Right renal pelvis (tissue), 4 donors: ENCODE measurements around the gene DENND1A. TPM values are rescaled to one million over a fixed set of nuclear protein-coding genes. Genes with fewer than 3 reads are reported as not detected.
"Not testable (repeated sequence)": the region's sequence is repeated elsewhere in the genome, so short reads cannot be mapped to it uniquely, and the experiment has no call there.

ENCODE experiments used
- DNase-seq, 4 donors: peaks; one replicate each; pipeline ENCODE4 v3.0.0-alpha.2; 2013; ENCODE audit warnings: low read depth in 4 of 4, low spot score in 3 of 4, missing footprints in 1 of 4
- polyA plus RNA-seq, 4 donors: library from polyadenylated mRNA; unstranded; fragments of 120-200 nt; gene quantifications; one replicate each; pipeline ENCODE4 v1.2.1, GENCODE V29; 2013; ENCODE audit not compliant: insufficient read length in 4 of 4

DENND1A gene
- polyA plus RNA-seq, 4 donors = 21.3 to 24.4 (median 23.3) TPM

- DNase-seq = no peak
Observed at GRCh38 chr9:123741214-123741613, 188.7 kb downstream of the DENND1A start.

- no peak for DNase-seq
Observed at GRCh38 chr9:123739902-123740301, 190.0 kb downstream of the DENND1A start.

DNA sequence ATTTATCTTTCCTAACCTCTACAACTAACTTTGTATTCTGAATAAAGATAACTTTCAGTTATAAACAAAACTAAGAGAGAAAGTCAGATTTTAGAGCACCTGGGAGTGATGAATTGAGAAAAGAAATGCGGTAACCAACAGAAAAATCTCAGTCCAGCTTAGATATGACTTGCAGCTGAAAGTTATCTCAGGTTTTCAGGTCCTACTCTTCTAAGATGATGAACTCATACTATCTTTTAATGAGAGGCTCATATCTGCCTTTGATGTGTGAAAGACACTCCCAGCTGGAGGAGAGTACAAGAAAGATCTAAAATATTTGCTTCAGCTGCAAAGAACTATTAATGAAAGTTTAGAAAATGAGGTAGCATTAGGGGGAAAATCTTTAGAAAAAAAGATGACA is 190.5 kb downstream of the DENND1A start:
- no peak for DNase-seq

DNA sequence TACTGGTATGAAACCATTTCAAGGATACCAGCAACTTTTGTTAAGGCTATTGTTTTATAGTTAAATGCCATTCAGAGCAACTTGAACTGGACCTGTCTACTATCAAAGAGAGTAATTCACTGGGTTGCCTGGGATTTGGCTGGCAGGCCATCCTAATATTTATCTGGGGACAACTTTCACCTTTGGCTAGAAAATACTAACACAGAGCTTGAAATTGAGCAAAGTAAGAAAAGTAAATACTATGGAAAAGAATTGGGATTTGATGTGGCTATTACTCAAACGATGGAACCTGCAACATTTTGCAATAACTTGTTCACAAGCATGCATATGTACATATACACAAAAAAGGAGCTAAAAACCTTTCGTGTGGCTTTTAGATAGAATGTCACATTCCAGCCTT is 191.3 kb downstream of the DENND1A start:
- no peak for DNase-seq

GRCh38 chr9:123735376-123735775 is 194.6 kb downstream of the DENND1A start:
- DNase-seq = no peak

- DNase-seq = not testable (repeated sequence)
Observed at GRCh38 chr9:123728571-123728970, 201.4 kb downstream of the DENND1A start.

DNA sequence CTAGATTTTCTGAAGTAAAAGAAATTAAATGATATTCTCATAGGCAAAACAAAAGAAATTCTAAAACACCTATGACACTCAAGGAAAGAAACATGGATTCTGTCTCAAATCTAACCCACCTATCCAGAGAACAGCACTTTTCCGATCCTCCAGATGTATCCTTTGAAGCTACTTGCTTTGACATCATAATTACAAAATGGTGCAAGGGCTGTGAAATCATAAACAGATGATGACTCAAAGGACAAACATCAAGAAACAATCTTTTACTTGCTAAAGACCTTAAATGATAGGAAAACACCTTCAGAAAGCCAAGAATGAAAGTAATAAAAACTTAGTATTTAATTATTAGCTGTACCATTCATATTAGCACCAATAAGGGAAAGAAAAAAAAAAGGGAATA is 202.6 kb downstream of the DENND1A start:
- DNase-seq = no peak

GRCh38 chr9:123725389-123725788 is 204.5 kb downstream of the DENND1A start:
- no peak for DNase-seq

DNA sequence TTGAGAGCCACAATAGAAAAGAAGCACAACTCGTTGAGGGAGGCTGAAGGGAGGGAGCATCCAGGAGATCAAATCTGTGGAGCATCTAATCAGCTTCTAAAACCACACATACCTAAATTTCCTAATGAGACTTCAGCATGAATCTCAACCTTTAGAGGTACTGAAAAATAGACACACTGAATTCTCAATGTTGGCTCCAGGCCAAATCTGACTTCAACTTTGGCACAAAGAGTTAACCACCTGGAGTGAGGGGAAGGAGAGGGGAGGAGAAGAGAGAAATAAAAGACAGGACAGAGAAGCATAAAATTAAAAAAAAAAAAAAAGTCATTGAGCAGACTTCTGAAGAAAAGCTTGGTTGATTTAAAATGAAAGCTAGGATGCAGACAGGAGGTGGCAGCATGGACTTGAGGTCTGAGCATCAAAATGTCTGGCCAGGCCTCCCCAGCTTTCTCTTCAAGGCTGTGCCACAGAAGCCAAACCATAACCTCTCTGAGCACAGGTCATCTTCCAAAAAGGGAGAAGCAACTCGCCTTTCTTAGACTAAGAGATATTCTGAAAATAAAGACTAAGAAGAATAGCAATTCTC is 205.6 kb downstream of the DENND1A start:
- no peak for DNase-seq

DNA sequence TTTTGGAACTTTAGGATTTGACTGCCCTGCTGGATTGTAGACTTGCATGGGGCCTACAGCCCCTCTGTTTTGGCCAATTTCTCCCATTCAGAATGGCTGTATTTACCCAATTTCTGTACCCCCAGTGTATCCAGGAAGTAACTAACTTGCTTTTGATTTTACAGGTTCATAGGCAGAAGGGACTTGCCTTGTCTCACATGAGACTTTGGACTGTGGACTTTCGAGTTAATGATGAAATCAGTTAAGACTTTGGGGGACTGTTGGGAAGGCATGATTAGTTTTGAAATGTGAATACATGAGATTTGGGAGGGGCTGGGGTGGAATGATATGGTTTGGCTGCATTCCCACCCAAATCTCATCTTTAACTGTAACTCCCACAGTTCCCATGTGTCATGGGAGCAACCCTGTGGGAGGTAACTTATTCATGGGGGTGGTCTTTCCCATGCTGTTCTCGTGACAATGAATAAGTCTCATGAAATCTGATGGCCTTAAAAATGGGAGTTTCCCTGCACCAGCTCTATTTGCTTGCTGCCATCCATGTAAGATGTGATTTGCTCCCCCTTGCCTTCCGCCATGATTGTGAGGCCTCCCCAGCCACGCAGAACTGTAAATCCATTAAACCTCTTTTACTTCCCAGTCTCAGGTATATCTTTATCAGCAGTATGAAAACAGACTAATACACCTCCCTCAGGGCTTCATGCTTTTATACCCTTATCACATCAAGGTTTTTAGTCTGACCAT is 206.6 kb downstream of the DENND1A start:
- no peak for DNase-seq

DNA sequence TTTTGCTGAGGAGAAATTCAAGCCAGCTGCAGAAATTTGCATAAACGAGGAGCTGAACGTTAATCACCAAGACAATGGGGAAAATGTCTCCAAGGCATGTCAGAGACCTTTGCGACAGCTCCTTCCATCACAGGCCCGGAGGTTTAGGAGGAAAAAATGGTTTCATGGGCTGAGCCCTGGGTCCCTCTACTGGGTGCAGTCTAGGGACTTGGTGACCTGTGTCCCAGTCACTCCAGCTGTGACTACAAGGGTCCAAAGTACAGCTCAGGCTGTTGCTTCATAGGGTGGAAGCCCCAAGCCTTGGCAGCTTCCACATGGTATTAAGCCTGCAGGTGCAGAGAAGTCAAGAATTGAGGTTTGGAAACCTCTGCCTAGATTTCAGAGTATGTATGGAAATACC is 207.5 kb downstream of the DENND1A start:
- no peak for DNase-seq

- no peak for DNase-seq
Observed at GRCh38 chr9:123718188-123718587, 211.7 kb downstream of the DENND1A start.

DNA sequence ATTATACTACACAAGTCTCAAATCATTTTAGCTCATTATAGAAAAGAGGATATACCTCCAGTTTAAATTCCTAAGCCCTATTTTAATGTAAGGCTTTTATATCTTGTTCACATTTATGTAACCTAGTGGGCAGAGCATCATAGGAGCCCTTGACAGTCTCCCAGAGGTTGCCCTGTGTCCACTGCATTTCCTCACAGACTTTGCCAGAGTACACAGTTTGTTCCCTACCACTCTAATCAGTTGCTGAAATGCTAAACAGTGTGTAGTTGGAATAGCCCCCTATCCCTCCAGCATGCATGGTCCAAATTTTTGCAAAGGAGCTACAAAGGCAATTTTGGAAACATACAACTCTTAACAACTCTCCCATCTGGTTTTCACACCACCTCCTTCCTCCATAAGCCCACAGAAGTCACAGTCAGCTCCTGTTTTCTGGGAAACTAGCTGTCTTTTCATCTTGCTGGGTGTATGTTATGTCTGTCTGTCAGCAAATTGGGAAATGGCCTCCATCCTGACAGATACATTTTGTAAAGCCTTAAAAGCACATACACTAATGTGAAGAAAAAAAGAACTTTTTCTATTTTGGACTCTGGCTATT is 212.2 kb downstream of the DENND1A start:
- DNase-seq = no peak

- peak in 1 of 4 donors; percentile 35 for DNase-seq
Observed at GRCh38 chr9:123716339-123716945, 213.5 kb downstream of the DENND1A start.

DNA sequence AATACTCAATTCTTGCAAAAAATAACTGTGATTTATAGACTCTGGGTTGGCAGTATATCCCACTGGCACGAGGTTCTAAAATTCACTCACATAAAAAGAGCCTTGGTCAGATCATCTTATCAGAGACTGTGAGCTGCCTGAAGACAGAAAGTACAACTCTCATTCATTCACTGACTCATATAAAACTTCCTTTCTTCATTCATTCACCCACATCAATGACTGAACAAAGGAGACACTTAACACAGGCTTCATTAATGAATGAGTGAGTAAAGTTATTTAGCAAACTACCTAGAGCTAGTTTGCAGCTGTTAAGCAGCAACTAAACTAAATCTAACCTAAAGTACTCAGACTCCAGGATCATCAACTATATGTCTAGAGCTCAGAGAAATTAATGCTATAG is 214.7 kb downstream of the DENND1A start:
- DNase-seq = no peak

DNA sequence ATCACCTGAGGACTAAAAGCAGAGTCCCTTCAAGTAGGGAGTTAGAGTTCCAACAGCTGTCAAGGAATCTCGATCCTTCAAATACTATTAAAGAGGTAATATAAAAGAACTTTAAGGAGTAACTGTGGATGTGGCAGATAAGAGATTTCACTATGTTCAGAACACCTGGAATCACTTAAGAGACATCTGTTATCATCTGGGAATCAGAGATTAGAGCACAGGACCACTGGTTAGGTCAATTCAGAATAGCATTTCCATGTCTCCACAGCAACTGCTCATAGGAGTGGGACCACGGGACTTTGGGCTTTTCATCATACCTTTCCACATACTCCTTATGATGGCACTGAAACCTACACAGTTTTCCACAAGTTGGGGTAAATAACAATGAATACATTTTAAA is 216.6 kb downstream of the DENND1A start:
- no peak for DNase-seq

- DNase-seq = no peak
Observed at GRCh38 chr9:123712399-123712798, 217.5 kb downstream of the DENND1A start.

DNA sequence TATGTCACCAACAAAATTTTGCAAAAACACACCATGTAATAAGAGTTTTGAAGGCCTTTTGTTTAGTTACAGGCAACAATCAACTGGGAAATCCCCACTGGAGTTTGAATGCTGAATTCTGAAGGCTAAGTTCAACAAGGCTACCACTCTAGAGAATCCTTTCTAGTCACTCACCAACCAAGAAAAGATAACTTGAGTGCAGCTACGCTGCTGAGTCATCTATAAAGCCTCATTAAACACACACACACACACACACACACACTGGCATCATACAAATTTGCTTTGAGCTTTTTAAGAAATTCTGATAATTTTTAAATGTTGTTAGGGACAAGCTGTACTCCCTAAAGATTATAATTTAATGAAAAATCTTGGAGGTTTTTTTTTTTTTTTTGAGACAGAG is 219.6 kb downstream of the DENND1A start:
- DNase-seq = no peak

GRCh38 chr9:123702483-123702882 is 227.4 kb downstream of the DENND1A start:
- DNase-seq = no peak

GRCh38 chr9:123697686-123698085 is 232.2 kb downstream of the DENND1A start:
- DNase-seq = no peak

DNA sequence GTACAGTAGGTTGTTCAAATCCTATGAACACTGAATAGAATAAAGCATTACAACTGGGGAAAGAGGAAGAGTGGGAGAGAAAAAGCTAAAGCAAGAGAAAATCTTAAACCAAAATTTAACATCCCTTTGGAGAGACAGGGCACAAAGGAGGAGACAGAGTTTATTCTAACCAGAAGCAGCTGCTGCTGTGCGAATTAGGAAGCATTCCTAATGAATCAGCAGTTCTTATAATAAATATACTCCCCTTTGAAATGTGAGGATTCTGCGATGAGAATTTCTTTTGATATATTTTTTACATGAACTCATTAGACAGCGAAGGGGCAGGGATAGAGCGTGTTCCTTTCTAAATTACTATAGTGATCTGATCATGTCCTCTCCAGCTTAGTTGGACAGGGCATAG is 233.4 kb downstream of the DENND1A start:
- no peak for DNase-seq

- no peak for DNase-seq
Observed at GRCh38 chr9:123695386-123695785, 234.5 kb downstream of the DENND1A start.
